ENCODE measurements around the gene NPR1. TPM values are rescaled to one million over a fixed set of nuclear protein-coding genes. Genes with fewer than 3 reads are reported as not detected.
A peak's percentile ranks its signal among the peaks of the same experiment; 100 is the strongest.

NPR1 gene
- total and polyA plus RNA-seq, 2 of the 4 experiments (the other 2 are of a cell fraction) = 0.02 TPM; not detected in 1

GRCh38 chr1:153631047-153632022, 47.2 kb upstream of the NPR1 start:
- H3K4me1 ChIP-seq (ENCODE audit: control insufficient read depth, insufficient read depth, low read length) = peaks cover 9% of the 10 kb centered on the region
- POLR2A ChIA-PET (ENCODE audit: unreplicated experiment) = interaction anchor here (0.6 kb wide), 1 partner anchor 9 kb away, joined by 3 read pairs; no protein-coding TSS in a partner anchor
- TF ChIP-seq USF2 (IDR thresholded peaks at IDR 0.05; ENCODE audit: low read depth, low read length) (no peak), MAZ (IDR thresholded peaks at IDR 0.05; ENCODE audit: borderline replicate concordance, low read depth, low read length) (no peak), CEBPB (IDR thresholded peaks at IDR 0.05; ENCODE audit: low read depth, low read length) (no peak), FOS (IDR thresholded peaks at IDR 0.05; ENCODE audit: low read depth, low read length) (no peak), MAFK (IDR thresholded peaks at IDR 0.05; ENCODE audit: low read depth, low read length) (no peak), RCOR1 (IDR thresholded peaks at IDR 0.05; ENCODE audit: insufficient replicate concordance, low read length) (no peak), POLR2A (IDR thresholded peaks at IDR 0.05; ENCODE audit: low read depth, low read length) (no peak), SMC3 (IDR thresholded peaks at IDR 0.05; ENCODE audit: low read depth, low read length) (no peak), RAD21 (IDR thresholded peaks at IDR 0.05; ENCODE audit: low read length) (no peak), CTCF (conservative IDR thresholded peaks at IDR 0.05; ENCODE audit: low read depth, low read length) (no peak), BHLHE40 (IDR thresholded peaks at IDR 0.05; ENCODE audit: low read depth, low read length) (no peak), NFE2L2 (IDR thresholded peaks at IDR 0.05; ENCODE audit: low read depth, low read length) (no peak), CHD1 (IDR thresholded peaks at IDR 0.05; ENCODE audit: low read depth, low read length) (no peak), RFX5 (IDR thresholded peaks at IDR 0.05; ENCODE audit: low read depth, low read length) (no peak)

More at GRCh38 chr1:153631047-153632022, 47.2 kb upstream of the NPR1 start:
- peaks cover 12 to 24% of the 10 kb centered on the region in 2 experiments for H3K79me1 ChIP-seq (ENCODE audit: low read depth in 1 of 2, low read length in 2 of 2)
- H3K18ac ChIP-seq (ENCODE audit: low read depth, low read length) = no peak overlapping the region; the same call in 1 of the 2 replicates
- H2BK15ac ChIP-seq (ENCODE audit: low read depth, low read length) = 0 out of 3 replicates have a peak overlapping the region, but pooled peaks have one; percentile 52
- H4K8ac ChIP-seq (ENCODE audit: low read depth in 2 of 2, low read length in 2 of 2) = no peak overlapping the region; a peak in 1 of 4 replicates
- H3K4ac ChIP-seq (ENCODE audit: low read depth, low read length) = peak overlapping the region; percentile 55
- no peak overlapping the region for H3K56ac ChIP-seq (ENCODE audit: extremely low read depth, insufficient read depth, low read length)
- H4K20me1 ChIP-seq (ENCODE audit: insufficient read depth, low read length) = peaks cover 20% of the 10 kb centered on the region; the same call in 1 of the 2 replicates
- no peak overlapping the region for H4K5ac ChIP-seq (ENCODE audit: low read depth, low read length)
- intact Hi-C loops (cut with micrococcal nuclease) (no loop called here), in situ Hi-C loops (cut with MboI; ENCODE audit: low sequenced_read_pairs) (no loop called here), dilution Hi-C loops (cut with HindIII; ENCODE audit: low sequenced_read_pairs, unreplicated experiment) (no loop called here)
- no TSS peak for BruUV-seq (replicated peaks)
- no peak overlapping the region; the same call in 1 of the 2 replicates for H3K14ac ChIP-seq (replicated peaks; ENCODE audit: low read depth, low read length)
- H3K27ac ChIP-seq (ENCODE audit: insufficient read depth, low read length) = no peak overlapping the region
- no peak overlapping the region for H4K91ac ChIP-seq (ENCODE audit: insufficient read depth, low read depth, low read length)
- H2BK120ac ChIP-seq (ENCODE audit: low read depth, low read length) = no peak overlapping the region
- peaks cover 6% of the 10 kb centered on the region for H3K36me3 ChIP-seq (ENCODE audit: control insufficient read depth, insufficient read depth, low read length)
- H2BK5ac ChIP-seq (ENCODE audit: low read depth, low read length, poor library complexity, severe bottlenecking) = peak overlapping the region; percentile 7
- no peak overlapping the region for H3K23ac ChIP-seq (ENCODE audit: low read depth, low read length)
- CTCF ChIA-PET = interaction anchor here (1.2 kb wide), 1 partner anchor 59 kb away, joined by 3 read pairs; no protein-coding TSS in a partner anchor
- peak overlapping the region; percentile 67 for H2AK9ac ChIP-seq (replicated peaks; ENCODE audit: low read depth, low read length, poor library complexity)
- no CpG with 5 or more reads among the region's 10 CpGs for WGBS, 2 experiments (ENCODE audit: extremely low coverage in 2 of 2, insufficient read length in 1 of 2)
- no peak overlapping the region for H2BK20ac ChIP-seq (ENCODE audit: low read depth, low read length)
- DNase-seq = no peak
- H3K9me3 ChIP-seq (ENCODE audit: control insufficient read depth, insufficient read depth, low read length) = no peaks in the 10 kb centered on the region
- no peak overlapping the region for H3K4me2 ChIP-seq (ENCODE audit: low read depth, low read length)
- no peak overlapping the region for H3K4me3 ChIP-seq (ENCODE audit: insufficient read depth, low read depth, low read length)
- H3K9ac ChIP-seq (ENCODE audit: low read depth, low read length) = no peak overlapping the region
- peaks cover 12% of the 10 kb centered on the region for H3K9me1 ChIP-seq (ENCODE audit: insufficient read depth, low read length)
- ATAC-seq (ENCODE audit: low read depth) = no peak
- no peak overlapping the region for H2AFZ ChIP-seq (replicated peaks; ENCODE audit: low read length, poor library complexity)
- H2AK5ac ChIP-seq (ENCODE audit: low read depth, low read length) = peak overlapping the region; percentile 40
- no peaks in the 10 kb centered on the region for H3K27me3 ChIP-seq (ENCODE audit: control insufficient read depth, insufficient read depth, low read length)
